Measurements from ENCODE around the gene CABP7. TPM values are rescaled to one million over a fixed set of nuclear protein-coding genes. Genes with fewer than 3 reads are reported as not detected.
A peak's percentile ranks its signal among the peaks of the same experiment; 100 is the strongest.

CABP7 gene
- total RNA-seq, 1 experiment from 2014 or later, result not detected

GRCh38 chr22:29773233-29773632, 53.4 kb downstream of the CABP7 start:
- DNase-seq (ENCODE audit: low read depth), result peak; percentile 50

- DNase-seq (ENCODE audit: low read depth), result no peak
Measured at GRCh38 chr22:29780220-29780619, 60.4 kb downstream of the CABP7 start.

DNA sequence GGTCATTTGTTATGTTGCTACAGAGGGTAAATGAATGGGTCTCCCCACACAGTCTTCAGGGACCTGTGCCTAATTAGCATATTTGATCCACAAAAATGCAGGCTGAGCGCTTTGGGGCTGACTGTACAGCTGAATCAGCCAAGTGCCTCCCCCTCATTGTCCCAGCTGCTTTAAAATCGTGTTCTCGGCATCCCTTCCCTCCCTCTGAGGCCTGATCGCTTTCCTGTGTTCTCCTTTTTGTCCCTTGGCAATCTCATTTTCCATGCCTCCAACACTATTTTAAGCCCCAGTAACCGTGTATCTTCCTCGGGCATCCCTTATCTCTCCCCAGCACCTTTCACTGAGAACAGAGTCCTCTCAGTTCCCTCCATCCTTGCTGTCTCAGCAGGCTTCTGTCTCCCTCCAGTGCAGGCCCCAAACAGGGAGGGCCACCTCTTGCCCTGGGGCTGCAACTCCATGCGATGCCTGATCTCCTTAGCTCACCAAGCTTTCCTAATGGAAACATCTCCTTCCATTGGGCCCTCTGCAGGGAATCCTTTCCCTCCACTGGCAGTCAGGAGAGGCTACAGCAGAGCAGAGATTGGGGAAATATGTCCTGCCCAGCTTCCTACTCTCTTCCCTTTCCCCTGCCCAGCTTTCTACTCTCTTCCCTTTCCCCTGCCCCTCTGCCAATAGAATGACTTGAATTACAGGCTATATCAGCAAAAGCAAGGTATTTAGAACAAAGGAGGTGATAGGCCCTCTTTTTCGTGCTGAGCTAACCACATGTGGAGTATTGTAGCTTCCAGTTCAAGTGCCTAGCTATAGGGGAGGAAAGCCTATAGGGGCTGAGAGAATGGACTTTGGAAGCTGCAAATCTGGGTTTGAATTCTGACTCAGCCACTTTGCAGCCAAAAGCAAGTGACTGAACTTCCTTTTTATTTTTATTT, 61.2 kb downstream of the CABP7 start:
- DNase-seq (ENCODE audit: low read depth), result peak; percentile 80

Other genes starting within 250 kb of the CABP7 start
- under 0.01 and 0.20 TPM in 2 replicates for gene NEFH, start 239.8 kb upstream of the CABP7 start, total RNA-seq (2014; rRNA removed; shearing (Covaris generic))
- 45.1 and 52.0 TPM in 2 replicates for gene THOC5, start 166.2 kb upstream of the CABP7 start, total RNA-seq (2014; rRNA removed; shearing (Covaris generic))
- 50.8 and 52.9 TPM in 2 replicates for gene NIPSNAP1, start 138.9 kb upstream of the CABP7 start, total RNA-seq (2014; rRNA removed; shearing (Covaris generic))
- gene NF2, start 116.4 kb upstream of the CABP7 start, total RNA-seq (2014; rRNA removed; shearing (Covaris generic)), result 35.9 TPM in 2 replicates
- 34.1 and 41.4 TPM in 2 replicates for gene ZMAT5, start 47.0 kb downstream of the CABP7 start, total RNA-seq (2014; rRNA removed; shearing (Covaris generic))
- 120 and 150 TPM in 2 replicates for gene UQCR10, start 47.4 kb downstream of the CABP7 start, total RNA-seq (2014; rRNA removed; shearing (Covaris generic))
- gene ASCC2, start 118.3 kb downstream of the CABP7 start, total RNA-seq (2014; rRNA removed; shearing (Covaris generic)), result 19.8 and 26.2 TPM in 2 replicates
- gene MTMR3, start 163.2 kb downstream of the CABP7 start, total RNA-seq (2014; rRNA removed; shearing (Covaris generic)), result 13.0 and 18.2 TPM in 2 replicates

Measured in RPMI7951 (cell line).